ENCODE measurements around the gene RNF144A.
A peak's percentile ranks its signal among the peaks of the same experiment; 100 is the strongest.

The RNF144A gene

GRCh38 chr2:6881516-6881915, 35.7 kb upstream of the RNF144A start:
- TF ChIP-seq EZH2phosphoT487 (IDR thresholded peaks at IDR 0.05; ENCODE audit: borderline replicate concordance), result no peak
- no peak for TF ChIP-seq CTCF (conservative IDR thresholded peaks at IDR 0.05; ENCODE audit: low read length)
- Histone ChIP-seq H3K79me2 (ENCODE audit: insufficient read depth, low read length) (no peaks in the 10 kb centered on the region), H3K9ac (ENCODE audit: low read depth, low read length, poor library complexity, severe bottlenecking) (peak overlapping the region; percentile 60), H3K9me2 (replicated peaks; ENCODE audit: low read depth, low read length) (no peaks in the 10 kb centered on the region), H3K4me1 (ENCODE audit: insufficient read depth, low read length, poor library complexity, severe bottlenecking) (peaks cover 71% of the 10 kb centered on the region), H3K4me3 (ENCODE audit: low read length, poor library complexity, severe bottlenecking) (peak overlapping the region; percentile 61), H2AFZ (ENCODE audit: low read length) (peak overlapping the region; percentile 45; the same call in 1 of the 2 replicates), H3F3A (ENCODE audit: low read depth) (peaks cover 12% of the 10 kb centered on the region), H3K9me3 (ENCODE audit: insufficient read depth, low read depth, low read length) (no peaks in the 10 kb centered on the region), H3K4me2 (ENCODE audit: low read depth, low read length, poor library complexity, severe bottlenecking) (peak overlapping the region; percentile 80), H3K27me3 (ENCODE audit: insufficient read depth, low read length, poor library complexity, severe bottlenecking) (no peaks in the 10 kb centered on the region), H3K36me3 (ENCODE audit: insufficient read depth, low read length) (no peaks in the 10 kb centered on the region), H4K20me1 (ENCODE audit: insufficient read depth, low read length, poor library complexity, severe bottlenecking) (no peaks in the 10 kb centered on the region)

GRCh38 chr2:6883448-6884122, 33.6 kb upstream of the RNF144A start:
- TF ChIP-seq CTCF (conservative IDR thresholded peaks at IDR 0.05; ENCODE audit: low read length) (no peak), EZH2phosphoT487 (IDR thresholded peaks at IDR 0.05; ENCODE audit: borderline replicate concordance) (no peak)
- H4K20me1 ChIP-seq (ENCODE audit: insufficient read depth, low read length, poor library complexity, severe bottlenecking), result no peaks in the 10 kb centered on the region
- no peaks in the 10 kb centered on the region for H3K79me2 ChIP-seq (ENCODE audit: insufficient read depth, low read length)
- no peak overlapping the region for H3K9ac ChIP-seq (ENCODE audit: low read depth, low read length, poor library complexity, severe bottlenecking)
- no peaks in the 10 kb centered on the region for H3K36me3 ChIP-seq (ENCODE audit: insufficient read depth, low read length)
- no peak overlapping the region for H3K4me2 ChIP-seq (ENCODE audit: low read depth, low read length, poor library complexity, severe bottlenecking)
- H3K27me3 ChIP-seq (ENCODE audit: insufficient read depth, low read length, poor library complexity, severe bottlenecking), result no peaks in the 10 kb centered on the region
- peaks cover 69% of the 10 kb centered on the region for H3K4me1 ChIP-seq (ENCODE audit: insufficient read depth, low read length, poor library complexity, severe bottlenecking)
- no peaks in the 10 kb centered on the region for H3K9me2 ChIP-seq (replicated peaks; ENCODE audit: low read depth, low read length)
- H3K4me3 ChIP-seq (ENCODE audit: low read length, poor library complexity, severe bottlenecking), result no peak overlapping the region
- peaks cover 12% of the 10 kb centered on the region for H3F3A ChIP-seq (ENCODE audit: low read depth)
- H3K9me3 ChIP-seq (ENCODE audit: insufficient read depth, low read depth, low read length), result no peaks in the 10 kb centered on the region
- no peak overlapping the region for H2AFZ ChIP-seq (ENCODE audit: low read length)

- Histone ChIP-seq H3K4me2 (ENCODE audit: low read depth, low read length, poor library complexity, severe bottlenecking) (no peak overlapping the region), H3K36me3 (ENCODE audit: insufficient read depth, low read length) (no peaks in the 10 kb centered on the region), H3K9ac (ENCODE audit: low read depth, low read length, poor library complexity, severe bottlenecking) (no peak overlapping the region), H3K9me3 (ENCODE audit: insufficient read depth, low read depth, low read length) (no peaks in the 10 kb centered on the region), H3K4me1 (ENCODE audit: insufficient read depth, low read length, poor library complexity, severe bottlenecking) (peaks cover 55% of the 10 kb centered on the region), H3K27me3 (ENCODE audit: insufficient read depth, low read length, poor library complexity, severe bottlenecking) (no peaks in the 10 kb centered on the region), H3F3A (ENCODE audit: low read depth) (0 out of 2 replicates have a peak, but pooled peaks cover 8% of the 10 kb centered on the region), H2AFZ (ENCODE audit: low read length) (no peak overlapping the region), H3K9me2 (replicated peaks; ENCODE audit: low read depth, low read length) (no peaks in the 10 kb centered on the region), H3K79me2 (ENCODE audit: insufficient read depth, low read length) (no peaks in the 10 kb centered on the region), H4K20me1 (ENCODE audit: insufficient read depth, low read length, poor library complexity, severe bottlenecking) (no peaks in the 10 kb centered on the region), H3K4me3 (ENCODE audit: low read length, poor library complexity, severe bottlenecking) (no peak overlapping the region)
- TF ChIP-seq CTCF (conservative IDR thresholded peaks at IDR 0.05; ENCODE audit: low read length) (no peak), EZH2phosphoT487 (IDR thresholded peaks at IDR 0.05; ENCODE audit: borderline replicate concordance) (no peak)
These were observed 31.7 kb upstream of the RNF144A start for GRCh38 chr2:6885551-6885950.
